ES-I3 (cell line): ENCODE results near the gene PLPPR2.

Experiments
- H3K36me3 ChIP-seq: 2 replicates; pipeline ENCODE4 v1.6.1; 2013; ENCODE audit warnings: mild to moderate bottlenecking, low read length, control low read depth, moderate library complexity; ENCODE audit not compliant: insufficient read depth
- H3K4me1 ChIP-seq: 2 replicates; pipeline ENCODE4 v1.6.1; 2013; ENCODE audit warnings: mild to moderate bottlenecking, control low read depth, low read length; ENCODE audit not compliant: insufficient read depth
- H3K9ac ChIP-seq: 2 replicates; pipeline ENCODE4 v1.6.1; 2013; ENCODE audit warnings: low read depth, mild to moderate bottlenecking, low read length, moderate library complexity
- H3K9me3 ChIP-seq: 2 replicates; pipeline ENCODE4 v1.6.1; 2013; ENCODE audit warnings: mild to moderate bottlenecking, low read length, moderate library complexity; ENCODE audit not compliant: control insufficient read depth, insufficient read depth

Gene PLPPR2

GRCh38 chr19:11356074-11356397 is 804 bp downstream of the PLPPR2 start:
- Histone ChIP-seq H3K36me3 (no peaks in the 10 kb centered on the region), H3K9me3 (no peaks in the 10 kb centered on the region), H3K9ac (peak overlapping the region; percentile 25; the same call in 1 of the 2 replicates), H3K4me1 (no peaks in the 10 kb centered on the region; the same call in 1 of the 2 replicates)

GRCh38 chr19:11356676-11357550 is 1.7 kb downstream of the PLPPR2 start:
- no peak overlapping the region for H3K9ac ChIP-seq
- H3K9me3 ChIP-seq = no peaks in the 10 kb centered on the region
- no peaks in the 10 kb centered on the region for H3K36me3 ChIP-seq
- no peaks in the 10 kb centered on the region; the same call in 1 of the 2 replicates for H3K4me1 ChIP-seq

DNA sequence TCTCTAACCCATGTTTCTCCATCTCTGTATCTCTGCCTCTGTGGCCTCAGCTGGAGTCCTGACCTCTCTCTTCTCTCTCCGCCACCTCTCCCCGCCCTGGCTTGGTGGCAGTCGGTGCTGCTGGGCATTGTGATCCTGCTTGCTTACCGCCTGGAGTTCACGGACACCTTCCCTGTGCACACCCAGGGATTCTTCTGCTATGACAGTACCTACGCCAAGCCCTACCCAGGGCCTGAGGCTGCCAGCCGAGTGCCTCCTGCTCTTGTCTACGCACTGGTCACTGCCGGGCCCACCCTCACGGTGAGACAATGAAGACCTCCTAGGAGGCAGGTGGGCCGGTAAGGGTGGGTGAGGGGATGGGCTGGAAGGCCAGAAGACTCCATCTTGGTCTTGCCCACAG is 4.2 kb downstream of the PLPPR2 start:
- Histone ChIP-seq H3K9ac (no peak overlapping the region), H3K36me3 (no peaks in the 10 kb centered on the region), H3K9me3 (no peaks in the 10 kb centered on the region), H3K4me1 (no peaks in the 10 kb centered on the region; the same call in 1 of the 2 replicates)

- Histone ChIP-seq H3K36me3 (no peaks in the 10 kb centered on the region), H3K9ac (peak overlapping the region; percentile 35; the same call in 1 of the 2 replicates)
These were observed 6.0 kb downstream of the PLPPR2 start for GRCh38 chr19:11361037-11361770.

DNA sequence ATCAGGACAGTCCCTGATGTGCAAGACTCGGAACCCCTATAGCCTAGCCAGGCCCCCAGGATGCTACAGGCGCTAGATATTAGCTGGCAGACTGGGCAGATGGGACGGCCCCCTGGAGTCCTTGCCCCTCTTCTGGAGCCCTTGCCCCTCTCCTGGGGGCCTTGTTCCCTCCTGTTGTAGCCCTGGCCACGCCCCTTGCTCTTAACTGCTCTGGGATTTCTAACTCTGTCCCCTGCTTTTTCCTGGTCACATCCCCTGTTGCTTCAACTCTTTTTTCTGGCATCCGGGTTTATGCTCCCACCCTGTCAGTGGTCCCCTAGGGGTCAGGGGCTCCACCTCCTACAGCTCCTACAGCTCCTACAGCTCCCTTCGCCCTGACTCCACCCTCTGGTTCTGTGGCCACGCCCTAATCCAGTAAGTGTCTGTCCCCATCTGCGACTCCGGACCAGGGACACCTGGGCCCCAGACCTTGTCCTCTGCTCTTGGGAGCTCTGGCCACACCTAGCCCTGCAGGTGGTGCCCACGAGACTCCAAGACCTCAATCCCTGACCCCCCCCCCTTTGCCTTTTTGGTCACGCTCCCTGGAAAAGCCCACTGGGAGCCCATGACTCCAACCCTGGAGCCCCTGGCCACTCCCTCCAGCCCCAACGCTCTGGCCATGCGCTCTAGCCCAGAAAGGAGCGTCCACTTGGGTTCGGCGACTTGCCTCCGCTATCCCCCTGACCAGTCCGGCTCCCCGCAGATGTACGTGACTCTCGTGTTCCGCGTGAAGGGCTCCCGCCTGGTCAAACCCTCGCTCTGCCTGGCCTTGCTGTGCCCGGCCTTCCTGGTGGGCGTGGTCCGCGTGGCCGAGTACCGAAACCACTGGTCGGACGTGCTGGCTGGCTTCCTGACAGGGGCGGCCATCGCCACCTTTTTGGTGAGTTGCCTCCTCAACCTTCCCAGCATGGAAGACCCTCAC is 6.8 kb downstream of the PLPPR2 start:
- H3K9me3 ChIP-seq = no peaks in the 10 kb centered on the region
- H3K9ac ChIP-seq = peak overlapping the region; percentile 35; the same call in 1 of the 2 replicates
- H3K4me1 ChIP-seq = no peaks in the 10 kb centered on the region; the same call in 1 of the 2 replicates
- no peaks in the 10 kb centered on the region for H3K36me3 ChIP-seq

More at GRCh38 chr19:11361037-11361770, 6.0 kb downstream of the PLPPR2 start:
- H3K9me3 ChIP-seq = no peaks in the 10 kb centered on the region
- no peaks in the 10 kb centered on the region; the same call in 1 of the 2 replicates for H3K4me1 ChIP-seq

GRCh38 chr19:11363881-11364280 is 8.6 kb downstream of the PLPPR2 start:
- H3K4me1 ChIP-seq = no peaks in the 10 kb centered on the region; the same call in 1 of the 2 replicates
- H3K9me3 ChIP-seq = no peaks in the 10 kb centered on the region
- H3K36me3 ChIP-seq = no peaks in the 10 kb centered on the region
- no peak overlapping the region for H3K9ac ChIP-seq

DNA sequence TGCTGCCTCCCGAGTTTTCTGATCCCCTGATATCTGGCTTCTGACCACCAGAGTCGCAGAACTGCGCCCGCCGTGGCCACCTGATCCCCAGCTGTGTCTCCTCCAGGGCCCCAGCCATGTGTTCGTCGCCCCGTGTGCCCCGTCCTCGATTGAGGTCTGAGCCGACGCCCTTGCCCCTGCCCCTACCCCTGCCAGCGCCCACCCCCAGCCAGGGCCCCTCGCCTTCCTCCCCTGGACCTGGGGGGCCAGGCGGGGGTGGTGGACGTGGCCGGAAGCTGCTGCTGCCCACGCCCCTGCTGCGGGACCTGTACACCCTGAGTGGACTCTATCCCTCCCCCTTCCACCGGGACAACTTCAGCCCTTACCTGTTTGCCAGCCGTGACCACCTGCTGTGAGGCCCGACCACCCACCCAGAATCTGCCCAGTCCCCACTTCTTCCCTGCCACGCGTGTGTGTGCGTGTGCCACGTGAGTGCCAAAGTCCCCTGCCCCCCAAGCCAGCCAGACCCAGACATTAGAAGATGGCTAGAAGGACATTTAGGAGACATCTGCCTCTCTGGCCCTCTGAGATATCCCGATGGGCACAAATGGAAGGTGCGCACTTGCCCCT is 9.2 kb downstream of the PLPPR2 start:
- no peaks in the 10 kb centered on the region for H3K36me3 ChIP-seq
- no peak overlapping the region for H3K9ac ChIP-seq
- no peaks in the 10 kb centered on the region; the same call in 1 of the 2 replicates for H3K4me1 ChIP-seq
- H3K9me3 ChIP-seq = no peaks in the 10 kb centered on the region

DNA sequence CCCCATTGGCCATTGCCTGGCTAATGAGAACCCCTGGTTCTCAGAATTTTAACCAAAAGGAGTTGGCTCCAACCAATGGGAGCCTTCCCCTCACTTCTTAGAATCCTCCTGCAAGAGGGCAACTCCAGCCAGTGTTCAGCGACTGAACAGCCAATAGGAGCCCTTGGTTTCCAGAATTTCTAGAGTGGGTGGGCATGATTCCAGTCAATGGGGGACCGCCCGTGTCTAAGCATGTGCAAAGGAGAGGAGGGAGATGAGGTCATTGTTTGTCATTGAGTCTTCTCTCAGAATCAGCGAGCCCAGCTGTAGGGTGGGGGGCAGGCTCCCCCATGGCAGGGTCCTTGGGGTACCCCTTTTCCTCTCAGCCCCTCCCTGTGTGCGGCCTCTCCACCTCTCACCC is 9.7 kb downstream of the PLPPR2 start:
- no peaks in the 10 kb centered on the region for H3K9me3 ChIP-seq
- no peaks in the 10 kb centered on the region for H3K36me3 ChIP-seq
- H3K4me1 ChIP-seq = no peaks in the 10 kb centered on the region; the same call in 1 of the 2 replicates

DNA sequence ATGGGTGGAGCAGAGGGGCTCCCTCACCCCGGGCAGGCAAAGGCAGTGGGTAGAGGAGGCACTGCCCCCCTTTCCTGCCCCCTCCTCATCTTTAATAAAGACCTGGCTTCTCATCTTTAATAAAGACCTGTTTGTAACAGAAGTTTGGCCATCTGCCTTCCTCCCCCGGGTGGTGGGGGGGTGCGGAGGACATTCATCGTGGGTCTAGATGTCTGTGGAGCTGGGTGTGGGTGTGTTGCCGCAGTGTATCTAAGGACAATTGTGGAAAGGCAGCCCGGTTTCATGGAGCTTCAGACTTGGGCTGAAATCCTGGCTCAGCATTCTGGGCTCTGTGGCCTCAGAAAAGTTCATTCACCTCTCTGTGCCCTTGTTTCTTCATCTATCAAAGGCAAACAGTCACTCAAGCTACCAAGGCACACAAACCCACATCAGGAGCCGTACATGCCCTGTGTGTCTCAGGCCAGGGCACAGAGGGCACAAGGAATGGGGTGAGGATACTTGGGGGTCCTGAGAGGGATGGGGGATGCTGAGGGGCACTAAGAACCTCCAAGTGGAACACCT is 10.4 kb downstream of the PLPPR2 start:
- H3K36me3 ChIP-seq = no peaks in the 10 kb centered on the region
- H3K4me1 ChIP-seq = no peaks in the 10 kb centered on the region; the same call in 1 of the 2 replicates
- no peaks in the 10 kb centered on the region for H3K9me3 ChIP-seq
- H3K9ac ChIP-seq = no peak overlapping the region

More for the DNA sequence above, 9.7 kb downstream of the PLPPR2 start:
- H3K9ac ChIP-seq = no peak overlapping the region

- Histone ChIP-seq H3K4me1 (no peaks in the 10 kb centered on the region), H3K36me3 (no peaks in the 10 kb centered on the region), H3K9me3 (no peaks in the 10 kb centered on the region), H3K9ac (no peak overlapping the region)
These were observed 12.3 kb downstream of the PLPPR2 start for GRCh38 chr19:11367528-11367927.

GRCh38 chr19:11370744-11371143 is 15.5 kb downstream of the PLPPR2 start:
- H3K9me3 ChIP-seq = no peaks in the 10 kb centered on the region
- no peaks in the 10 kb centered on the region for H3K36me3 ChIP-seq
- H3K4me1 ChIP-seq = no peaks in the 10 kb centered on the region
- no peak overlapping the region for H3K9ac ChIP-seq

DNA sequence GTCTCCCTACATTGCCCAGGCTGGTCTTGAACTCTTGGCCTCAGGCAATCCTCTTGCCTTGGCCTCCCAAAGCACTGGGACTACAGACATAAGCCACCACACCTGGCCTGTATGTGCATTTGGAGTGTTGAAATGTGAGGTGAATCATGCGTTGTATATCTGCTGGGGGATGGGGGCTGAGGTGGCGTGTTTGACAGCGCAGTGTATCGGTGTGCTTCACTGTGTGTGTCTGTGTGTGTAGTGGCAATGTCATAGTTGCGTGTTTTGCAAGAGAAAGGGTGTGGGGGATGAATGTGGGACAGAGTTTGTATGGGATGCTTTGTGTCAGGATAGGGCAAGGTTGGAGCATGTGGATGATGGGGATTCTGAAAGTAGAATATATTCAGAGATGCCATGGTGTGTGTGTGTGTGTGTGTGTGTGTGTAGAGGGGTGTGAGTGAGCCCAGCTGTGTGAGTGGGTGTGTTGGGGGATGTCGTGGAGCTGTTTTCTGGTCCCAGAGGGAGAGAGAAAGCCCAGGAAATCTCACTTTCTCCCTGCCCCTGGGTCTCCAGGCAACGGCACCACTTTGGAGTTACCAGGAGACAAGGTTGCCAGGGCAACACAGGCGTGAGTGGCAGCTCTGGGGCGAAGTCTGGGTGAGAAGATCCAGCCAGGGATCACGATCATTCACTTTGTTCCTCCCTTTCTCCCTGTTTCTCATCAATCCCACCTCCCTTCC is 18.1 kb downstream of the PLPPR2 start:
- no peaks in the 10 kb centered on the region; the same call in 1 of the 2 replicates for H3K4me1 ChIP-seq
- H3K9me3 ChIP-seq = no peaks in the 10 kb centered on the region
- H3K9ac ChIP-seq = peak overlapping the region; percentile 85; the same call in 1 of the 2 replicates
- no peaks in the 10 kb centered on the region for H3K36me3 ChIP-seq
